Liver (tissue), 9 donors: ENCODE data around the gene GPRIN3. TPM values are rescaled to one million over a fixed set of nuclear protein-coding genes. Genes with fewer than 3 reads are reported as not detected.

ENCODE experiments used
- DNase-seq: peaks from one replicate; pipeline ENCODE4 v3.0.0-alpha.2; 2017; ENCODE audit warnings: low spot score
- H3K27ac ChIP-seq, 2 donors: one replicate each; pipeline ENCODE4 v1.7.0; 2013; ENCODE audit warnings: inconsistent platforms in 2 of 2, low read length in 2 of 2, control low read depth in 1 of 2, low read depth in 1 of 2, mild to moderate bottlenecking in 1 of 2
- H3K27me3 ChIP-seq, 4 donors: one replicate each; pipeline versions ENCODE4 v1.6.1 to v1.7.0; 2013; ENCODE audit warnings: low read length in 3 of 4, inconsistent platforms in 1 of 4, mild to moderate bottlenecking in 1 of 4, moderate library complexity in 1 of 4; ENCODE audit not compliant: control insufficient read depth in 4 of 4, insufficient read depth in 4 of 4
- H3K36me3 ChIP-seq, 4 donors: one replicate each; pipeline versions ENCODE4 v1.6.1 to v1.7.0; 2013; ENCODE audit warnings: low read length in 3 of 4, mild to moderate bottlenecking in 3 of 4, low read depth in 1 of 4, moderate library complexity in 1 of 4; ENCODE audit not compliant: control insufficient read depth in 4 of 4, insufficient read depth in 3 of 4
- H3K4me1 ChIP-seq, 4 donors: one replicate each; pipeline versions ENCODE4 v1.6.1 to v1.7.0; 2013; ENCODE audit warnings: low read length in 3 of 4, mild to moderate bottlenecking in 3 of 4, moderate library complexity in 1 of 4; ENCODE audit not compliant: control insufficient read depth in 4 of 4, insufficient read depth in 4 of 4
- H3K4me3 ChIP-seq, 3 donors: one replicate each; pipeline versions ENCODE4 v1.6.1 to v1.7.0; 2013; ENCODE audit warnings: low read length in 3 of 3, control low read depth in 1 of 3, low read depth in 1 of 3, mild to moderate bottlenecking in 1 of 3
- H3K9ac ChIP-seq, 2 donors: one replicate each; pipeline ENCODE4 v1.7.0; 2013; ENCODE audit warnings: low read length in 2 of 2, mild to moderate bottlenecking in 2 of 2, moderate library complexity in 2 of 2, control low read depth in 1 of 2, low read depth in 1 of 2
- H3K9me3 ChIP-seq, 4 donors: one replicate each; pipeline versions ENCODE4 v1.6.1 to v1.7.0; 2013; ENCODE audit warnings: low read length in 3 of 4; ENCODE audit not compliant: control insufficient read depth in 4 of 4
- EGR1 ChIP-seq, 2 donors: IDR thresholded peaks; 2 replicates each; pipeline ENCODE4 v1.6.1; 2016 to 2018; ENCODE audit warnings: antibody characterized with exemption in 2 of 2, low read depth in 2 of 2
- FOXA1 ChIP-seq: IDR thresholded peaks from 2 replicates; pipeline ENCODE4 v1.6.1; 2016; ENCODE audit warnings: antibody characterized with exemption
- FOXA2 ChIP-seq: IDR thresholded peaks from 2 replicates; pipeline ENCODE4 v1.6.1; 2016; ENCODE audit warnings: antibody characterized with exemption
- GABPA ChIP-seq, 2 donors: IDR thresholded peaks in 1 of 2; conservative IDR thresholded peaks in 1 of 2; 2 replicates each; pipeline ENCODE4 v1.6.1; 2016; ENCODE audit warnings: antibody characterized with exemption in 2 of 2, mild to moderate bottlenecking in 1 of 2, moderate library complexity in 1 of 2
- HNF4A ChIP-seq, 2 donors: conservative IDR thresholded peaks; 2 replicates each; pipeline ENCODE4 v1.6.1; 2016; ENCODE audit warnings: antibody characterized with exemption in 2 of 2, mild to moderate bottlenecking in 2 of 2
- HNF4G ChIP-seq: IDR thresholded peaks from 2 replicates; pipeline ENCODE4 v1.6.1; 2016; ENCODE audit warnings: antibody characterized with exemption
- JUND ChIP-seq, 2 donors: IDR thresholded peaks; 2 replicates each; pipeline ENCODE4 v1.6.1; 2016; ENCODE audit warnings: antibody characterized with exemption in 2 of 2
- NR2F2 ChIP-seq: IDR thresholded peaks from 2 replicates; pipeline ENCODE4 v1.6.1; 2016; ENCODE audit warnings: antibody characterized with exemption
- RAD21 ChIP-seq, 2 donors: IDR thresholded peaks; 2 replicates each; pipeline ENCODE4 v1.6.1; 2016; ENCODE audit warnings: antibody characterized with exemption in 2 of 2, mild to moderate bottlenecking in 2 of 2
- RXRA ChIP-seq, 2 donors: IDR thresholded peaks; 2 replicates each; pipeline ENCODE4 v1.6.1; 2017 to 2018; ENCODE audit warnings: antibody characterized with exemption in 2 of 2, mild to moderate bottlenecking in 1 of 2
- SP1 ChIP-seq: IDR thresholded peaks from 2 replicates; pipeline ENCODE4 v1.6.1; 2018; ENCODE audit warnings: antibody characterized with exemption, mild to moderate bottlenecking
- TAF1 ChIP-seq: conservative IDR thresholded peaks from 2 replicates; pipeline ENCODE4 v1.6.1; 2016; ENCODE audit warnings: antibody characterized with exemption, mild to moderate bottlenecking
- WGBS: extraction: QIAGEN DNeasy Blood & Tissue Kit; methylation state at CpG from one replicate; pipeline ENCODE4 v1.1.7; 2013; 5-methylcytosine and 5-hydroxymethylcytosine counted together
- polyA plus RNA-seq, 2 donors: library from polyadenylated mRNA; stranded (reverse) in 1 of 2; unstranded in 1 of 2; fragments of 200-250 nt in 1 of 2; fragments of >200 nt in 1 of 2; fragmentation: Nextera tagmentation in 1 of 2; extraction: Ambion mirVana in 1 of 2; gene quantifications; one replicate each; pipeline versions ENCODE4 v1.2.1 to v1.2.3, GENCODE V29; 2013 to 2015
- total RNA-seq, 2 donors: library from RNA; depleted of rRNA; stranded (reverse); fragments of >200 nt; gene quantifications; one replicate each; pipeline ENCODE4 v1.2.3, GENCODE V29; 2014
- TF ChIP-seq, protein P1 (sequence below): fragments of 150-350 bp; IDR thresholded peaks from 2 replicates; pipeline ENCODE4 v1.5.1; 2017; ENCODE audit warnings: improper control_type of control experiment, low read depth, low read length; ENCODE audit not compliant: missing input control
- TF ChIP-seq, protein P2 (sequence below): IDR thresholded peaks from 2 replicates; pipeline ENCODE4 v1.6.1; 2016; ENCODE audit warnings: antibody characterized with exemption
- TF ChIP-seq, protein P3 (sequence below): IDR thresholded peaks from 2 replicates; pipeline ENCODE4 v1.6.1; 2016; ENCODE audit warnings: antibody characterized with exemption, mild to moderate bottlenecking
- TF ChIP-seq, protein P4 (sequence below): IDR thresholded peaks from 2 replicates; pipeline ENCODE4 v1.6.1; 2016; ENCODE audit warnings: antibody characterized with exemption
- donor health status: healthy.
- donor health status: healthy.
- donor health status: healthy.
- donor health status: healthy.
- donor health status: healthy.

GPRIN3 gene
- total and polyA plus RNA-seq, 4 donors: 0.25 to 1.5 (median 0.95) TPM

DNA sequence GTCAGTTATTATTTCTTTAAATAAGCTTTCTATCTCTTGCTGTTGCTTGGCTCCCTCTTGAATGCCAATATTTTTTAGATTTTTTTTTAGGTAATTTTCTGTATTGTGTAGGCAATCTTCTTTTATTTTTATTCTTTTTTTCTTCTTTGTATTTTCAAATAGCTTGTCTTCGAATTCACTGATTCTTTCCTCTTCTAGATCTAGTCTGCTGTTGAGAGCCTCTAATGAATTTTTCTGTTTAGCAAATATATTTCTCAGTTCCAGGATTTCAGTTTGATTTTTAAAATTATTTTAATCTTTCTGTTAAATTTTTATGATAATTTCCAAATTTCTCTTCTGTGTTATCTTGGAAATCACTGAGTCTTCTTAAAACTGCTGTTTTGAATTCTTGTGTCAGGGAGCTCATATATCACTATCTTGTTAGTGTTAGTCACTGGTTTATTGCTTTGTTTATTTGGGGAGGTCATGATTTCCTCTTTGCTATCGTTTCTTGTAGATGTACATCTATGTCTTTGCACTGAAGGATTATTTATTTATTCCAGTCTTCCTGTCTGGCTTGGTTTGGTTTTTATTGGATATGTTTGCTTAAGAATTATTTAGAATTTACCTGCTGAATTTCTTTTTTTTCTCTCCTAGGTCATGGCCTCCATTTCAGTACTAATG lies 39.9 kb upstream of the GPRIN3 start (continued):
- TF ChIP-seq, protein P1, sequence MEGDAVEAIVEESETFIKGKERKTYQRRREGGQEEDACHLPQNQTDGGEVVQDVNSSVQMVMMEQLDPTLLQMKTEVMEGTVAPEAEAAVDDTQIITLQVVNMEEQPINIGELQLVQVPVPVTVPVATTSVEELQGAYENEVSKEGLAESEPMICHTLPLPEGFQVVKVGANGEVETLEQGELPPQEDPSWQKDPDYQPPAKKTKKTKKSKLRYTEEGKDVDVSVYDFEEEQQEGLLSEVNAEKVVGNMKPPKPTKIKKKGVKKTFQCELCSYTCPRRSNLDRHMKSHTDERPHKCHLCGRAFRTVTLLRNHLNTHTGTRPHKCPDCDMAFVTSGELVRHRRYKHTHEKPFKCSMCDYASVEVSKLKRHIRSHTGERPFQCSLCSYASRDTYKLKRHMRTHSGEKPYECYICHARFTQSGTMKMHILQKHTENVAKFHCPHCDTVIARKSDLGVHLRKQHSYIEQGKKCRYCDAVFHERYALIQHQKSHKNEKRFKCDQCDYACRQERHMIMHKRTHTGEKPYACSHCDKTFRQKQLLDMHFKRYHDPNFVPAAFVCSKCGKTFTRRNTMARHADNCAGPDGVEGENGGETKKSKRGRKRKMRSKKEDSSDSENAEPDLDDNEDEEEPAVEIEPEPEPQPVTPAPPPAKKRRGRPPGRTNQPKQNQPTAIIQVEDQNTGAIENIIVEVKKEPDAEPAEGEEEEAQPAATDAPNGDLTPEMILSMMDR: no peak
- TF ChIP-seq NR2F2 (no peak), SP1 (no peak), FOXA1 (no peak), HNF4G (no peak)

DNA sequence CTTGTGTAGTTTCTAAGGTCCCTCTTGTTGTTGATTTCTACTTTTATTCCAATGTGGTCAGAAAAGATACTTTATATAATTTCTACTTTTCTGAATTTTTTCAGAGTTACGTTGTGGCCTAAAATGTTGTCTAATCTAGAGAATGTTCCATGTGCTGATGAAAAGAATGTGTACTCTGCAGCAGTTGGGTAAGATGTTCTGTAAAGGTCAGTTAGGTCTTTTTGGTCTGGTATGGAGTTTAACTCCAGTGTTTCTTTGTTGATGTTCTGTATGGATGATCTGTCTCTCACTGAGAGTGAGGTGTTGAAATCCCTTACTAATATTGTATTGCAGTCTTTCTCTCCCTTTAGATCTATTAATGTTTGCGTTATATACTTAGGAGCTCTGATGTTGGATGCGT lies 37.0 kb upstream of the GPRIN3 start:
- H3K4me3 ChIP-seq: no peak overlapping the region
- 91% methylated on average over 3 of the region's 3 CpGs for WGBS

DNA sequence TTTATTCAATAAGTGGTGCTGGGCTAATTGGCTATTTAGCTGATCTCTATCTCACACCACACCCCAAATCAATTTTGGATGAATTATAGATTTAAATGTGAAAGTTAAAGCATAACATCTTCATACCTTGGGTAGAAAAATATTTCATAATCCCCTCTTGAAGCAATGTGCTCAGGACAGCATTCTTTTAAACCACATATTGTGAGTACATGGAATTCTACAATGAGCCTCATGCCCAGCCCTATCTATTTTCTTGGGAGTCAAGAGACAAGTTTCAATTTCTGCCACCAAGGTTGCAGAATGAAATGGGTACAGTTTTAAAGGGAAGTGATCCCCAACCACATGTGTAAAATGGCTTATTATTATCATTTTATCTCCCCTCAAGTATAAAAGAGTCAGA lies 30.6 kb upstream of the GPRIN3 start:
- Histone ChIP-seq H3K36me3 (no peaks in the 10 kb centered on the region), H3K27ac (no peak overlapping the region), H3K4me3 (no peak overlapping the region), H3K4me1 (no peaks in the 10 kb centered on the region), H3K9me3 (no peaks in the 10 kb centered on the region), H3K27me3 (no peaks in the 10 kb centered on the region), H3K9ac (no peak overlapping the region)
- DNase-seq: no peak
- TF ChIP-seq RAD21 (IDR thresholded peaks at IDR 0.05) (no peak), RXRA (IDR thresholded peaks at IDR 0.05) (no peak), JUND (IDR thresholded peaks at IDR 0.05) (no peak), GABPA (IDR thresholded peaks at IDR 0.05 in 1 of 2, conservative IDR thresholded peaks at IDR 0.05 in 1 of 2) (no peak), TAF1 (no peak), HNF4G (no peak), FOXA2 (no peak), NR2F2 (no peak), SP1 (no peak)
- TF ChIP-seq, protein P2, sequence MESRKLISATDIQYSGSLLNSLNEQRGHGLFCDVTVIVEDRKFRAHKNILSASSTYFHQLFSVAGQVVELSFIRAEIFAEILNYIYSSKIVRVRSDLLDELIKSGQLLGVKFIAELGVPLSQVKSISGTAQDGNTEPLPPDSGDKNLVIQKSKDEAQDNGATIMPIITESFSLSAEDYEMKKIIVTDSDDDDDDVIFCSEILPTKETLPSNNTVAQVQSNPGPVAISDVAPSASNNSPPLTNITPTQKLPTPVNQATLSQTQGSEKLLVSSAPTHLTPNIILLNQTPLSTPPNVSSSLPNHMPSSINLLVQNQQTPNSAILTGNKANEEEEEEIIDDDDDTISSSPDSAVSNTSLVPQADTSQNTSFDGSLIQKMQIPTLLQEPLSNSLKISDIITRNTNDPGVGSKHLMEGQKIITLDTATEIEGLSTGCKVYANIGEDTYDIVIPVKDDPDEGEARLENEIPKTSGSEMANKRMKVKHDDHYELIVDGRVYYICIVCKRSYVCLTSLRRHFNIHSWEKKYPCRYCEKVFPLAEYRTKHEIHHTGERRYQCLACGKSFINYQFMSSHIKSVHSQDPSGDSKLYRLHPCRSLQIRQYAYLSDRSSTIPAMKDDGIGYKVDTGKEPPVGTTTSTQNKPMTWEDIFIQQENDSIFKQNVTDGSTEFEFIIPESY: no peak
- TF ChIP-seq, protein P1: no peak
- TF ChIP-seq, protein P3, sequence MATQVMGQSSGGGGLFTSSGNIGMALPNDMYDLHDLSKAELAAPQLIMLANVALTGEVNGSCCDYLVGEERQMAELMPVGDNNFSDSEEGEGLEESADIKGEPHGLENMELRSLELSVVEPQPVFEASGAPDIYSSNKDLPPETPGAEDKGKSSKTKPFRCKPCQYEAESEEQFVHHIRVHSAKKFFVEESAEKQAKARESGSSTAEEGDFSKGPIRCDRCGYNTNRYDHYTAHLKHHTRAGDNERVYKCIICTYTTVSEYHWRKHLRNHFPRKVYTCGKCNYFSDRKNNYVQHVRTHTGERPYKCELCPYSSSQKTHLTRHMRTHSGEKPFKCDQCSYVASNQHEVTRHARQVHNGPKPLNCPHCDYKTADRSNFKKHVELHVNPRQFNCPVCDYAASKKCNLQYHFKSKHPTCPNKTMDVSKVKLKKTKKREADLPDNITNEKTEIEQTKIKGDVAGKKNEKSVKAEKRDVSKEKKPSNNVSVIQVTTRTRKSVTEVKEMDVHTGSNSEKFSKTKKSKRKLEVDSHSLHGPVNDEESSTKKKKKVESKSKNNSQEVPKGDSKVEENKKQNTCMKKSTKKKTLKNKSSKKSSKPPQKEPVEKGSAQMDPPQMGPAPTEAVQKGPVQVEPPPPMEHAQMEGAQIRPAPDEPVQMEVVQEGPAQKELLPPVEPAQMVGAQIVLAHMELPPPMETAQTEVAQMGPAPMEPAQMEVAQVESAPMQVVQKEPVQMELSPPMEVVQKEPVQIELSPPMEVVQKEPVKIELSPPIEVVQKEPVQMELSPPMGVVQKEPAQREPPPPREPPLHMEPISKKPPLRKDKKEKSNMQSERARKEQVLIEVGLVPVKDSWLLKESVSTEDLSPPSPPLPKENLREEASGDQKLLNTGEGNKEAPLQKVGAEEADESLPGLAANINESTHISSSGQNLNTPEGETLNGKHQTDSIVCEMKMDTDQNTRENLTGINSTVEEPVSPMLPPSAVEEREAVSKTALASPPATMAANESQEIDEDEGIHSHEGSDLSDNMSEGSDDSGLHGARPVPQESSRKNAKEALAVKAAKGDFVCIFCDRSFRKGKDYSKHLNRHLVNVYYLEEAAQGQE: no peak
- TF ChIP-seq, protein P4, sequence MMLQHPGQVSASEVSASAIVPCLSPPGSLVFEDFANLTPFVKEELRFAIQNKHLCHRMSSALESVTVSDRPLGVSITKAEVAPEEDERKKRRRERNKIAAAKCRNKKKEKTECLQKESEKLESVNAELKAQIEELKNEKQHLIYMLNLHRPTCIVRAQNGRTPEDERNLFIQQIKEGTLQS: no peak

More for the DNA sequence above, 37.0 kb upstream of the GPRIN3 start:
- TF ChIP-seq HNF4A (conservative IDR thresholded peaks at IDR 0.05) (no peak), TAF1 (no peak), GABPA (IDR thresholded peaks at IDR 0.05 in 1 of 2, conservative IDR thresholded peaks at IDR 0.05 in 1 of 2) (no peak), EGR1 (IDR thresholded peaks at IDR 0.05; ENCODE audit: low read depth in 2 of 2) (no peak), FOXA2 (no peak), RAD21 (IDR thresholded peaks at IDR 0.05) (no peak), RXRA (IDR thresholded peaks at IDR 0.05) (no peak), FOXA1 (no peak), SP1 (no peak), NR2F2 (no peak)
- TF ChIP-seq, protein P2: no peak
- Histone ChIP-seq H3K9me3 (peaks cover 0 to 3% (median 1%) of the 10 kb centered on the region in 4 donors), H3K36me3 (no peaks in the 10 kb centered on the region), H3K4me1 (no peaks in the 10 kb centered on the region), H3K9ac (no peak overlapping the region), H3K27me3 (no peaks in the 10 kb centered on the region), H3K27ac (no peak overlapping the region)
- DNase-seq: no peak
